SU-DHL-6 (cell line): ENCODE measurements around the gene PKNOX2.

Experiments
- H2AFZ ChIP-seq: fragments of 200-600 bp; sonication (generic); 2 replicates; pipeline ENCODE4 v1.6.1; 2014; ENCODE audit warnings: low read depth, mild to moderate bottlenecking, moderate library complexity, mixed read lengths, antibody characterized with exemption, low read length; ENCODE audit not compliant: severe bottlenecking
- H3F3A ChIP-seq: fragments of 200-600 bp; shearing (Covaris generic); 2 replicates; pipeline ENCODE4 v1.6.0; 2016; ENCODE audit warnings: antibody characterized with exemption, mild to moderate bottlenecking; ENCODE audit not compliant: insufficient read depth
- H3K27ac ChIP-seq: fragments of 200-600 bp; sonication (generic); 2 replicates; pipeline ENCODE4 v1.5.1; 2016; ENCODE audit warnings: low read depth, mild to moderate bottlenecking, low read length, moderate library complexity, mixed read lengths
- H3K27me3 ChIP-seq: fragments of 200-600 bp; sonication (generic), shearing (Covaris generic); 2 replicates; pipeline ENCODE4 v1.6.0; 2014; ENCODE audit warnings: mild to moderate bottlenecking, low read length
- H3K36me3 ChIP-seq: fragments of 200-600 bp; sonication (generic); 2 replicates; pipeline ENCODE4 v1.6.1; 2014; ENCODE audit warnings: mild to moderate bottlenecking, low read length, mixed read lengths
- H3K4me2 ChIP-seq: fragments of 300-600, 200-600 bp; shearing (Covaris generic), sonication (generic); 2 replicates; pipeline ENCODE4 v1.6.0; 2014; ENCODE audit warnings: low read length, low read depth, mild to moderate bottlenecking; ENCODE audit not compliant: poor library complexity, severe bottlenecking
- H3K4me3 ChIP-seq: fragments of 200-600 bp; sonication (generic); 2 replicates; pipeline ENCODE4 v1.5.1; 2014; ENCODE audit warnings: antibody characterized with exemption, low read length, mild to moderate bottlenecking, mixed read lengths; ENCODE audit not compliant: insufficient read depth, poor library complexity, severe bottlenecking
- H3K79me2 ChIP-seq: fragments of 200-600 bp; sonication (generic); 2 replicates; pipeline ENCODE4 v1.6.1; 2014; ENCODE audit warnings: mild to moderate bottlenecking, low read length, moderate library complexity; ENCODE audit not compliant: insufficient read depth
- H3K9ac ChIP-seq: fragments of 200-600 bp; sonication (generic); 2 replicates; pipeline ENCODE4 v1.7.0; 2014; ENCODE audit warnings: mild to moderate bottlenecking, low read length
- H3K9me2 ChIP-seq: fragments of 200-600 bp; sonication (generic); replicated peaks from 2 replicates; pipeline ENCODE4 v1.6.1; 2014; ENCODE audit warnings: low read length; ENCODE audit not compliant: insufficient read depth
- H3K9me3 ChIP-seq: fragments of 200-600 bp; sonication (generic); 2 replicates; pipeline ENCODE4 v1.6.1; 2014; ENCODE audit warnings: low read length, mixed read lengths; ENCODE audit not compliant: insufficient read depth
- H4K20me1 ChIP-seq: fragments of 200-600 bp; sonication (generic); 2 replicates; pipeline ENCODE4 v1.6.1; 2014; ENCODE audit warnings: low read depth, mild to moderate bottlenecking, antibody characterized with exemption, low read length, moderate library complexity, mixed read lengths
- CTCF ChIP-seq: fragments of 200-600 bp; sonication (generic); IDR thresholded peaks from one replicate; pipeline ENCODE4 v1.5.1; 2017; ENCODE audit warnings: antibody characterized with exemption, mild to moderate bottlenecking, low read length, moderate library complexity; ENCODE audit not compliant: insufficient read depth, poor library complexity, severe bottlenecking
- EZH2phosphoT487 ChIP-seq: fragments of 200-600 bp; sonication (generic), shearing (Covaris generic); conservative IDR thresholded peaks from 2 replicates; pipeline ENCODE4 v1.6.1; 2018; ENCODE audit warnings: mild to moderate bottlenecking, antibody characterized with exemption, low read length, moderate library complexity, mixed read lengths

The PKNOX2 gene

GRCh38 chr11:125350206-125351032 is 185.9 kb downstream of the PKNOX2 start:
- Histone ChIP-seq H3K9me2 (no peaks in the 10 kb centered on the region), H3K9me3 (no peaks in the 10 kb centered on the region), H3K4me3 (no peak overlapping the region), H3K4me2 (no peak overlapping the region), H3K36me3 (no peaks in the 10 kb centered on the region), H3K9ac (no peak overlapping the region), H3F3A (no peaks in the 10 kb centered on the region), H3K27ac (no peak overlapping the region), H4K20me1 (no peaks in the 10 kb centered on the region), H3K79me2 (no peaks in the 10 kb centered on the region), H2AFZ (no peak overlapping the region), H3K27me3 (no peaks in the 10 kb centered on the region)
- no peak for TF ChIP-seq EZH2phosphoT487
- TF ChIP-seq CTCF, result no peak

- no peaks in the 10 kb centered on the region for H3K36me3 ChIP-seq
- no peak overlapping the region for H3K4me3 ChIP-seq
- H2AFZ ChIP-seq, result no peak overlapping the region
- no peaks in the 10 kb centered on the region for H3K9me2 ChIP-seq
- no peak overlapping the region for H3K27ac ChIP-seq
- TF ChIP-seq CTCF (no peak), EZH2phosphoT487 (no peak)
- H3K79me2 ChIP-seq, result no peaks in the 10 kb centered on the region
- H3K9ac ChIP-seq, result no peak overlapping the region
- H3K9me3 ChIP-seq, result no peaks in the 10 kb centered on the region
- no peak overlapping the region for H3K4me2 ChIP-seq
- no peaks in the 10 kb centered on the region for H3F3A ChIP-seq
- H3K27me3 ChIP-seq, result no peaks in the 10 kb centered on the region
- no peaks in the 10 kb centered on the region for H4K20me1 ChIP-seq
Observed at GRCh38 chr11:125351033-125351867, 186.7 kb downstream of the PKNOX2 start.

- Histone ChIP-seq H3K79me2 (no peaks in the 10 kb centered on the region), H3K36me3 (no peaks in the 10 kb centered on the region), H3K27me3 (no peaks in the 10 kb centered on the region), H3K9me2 (no peaks in the 10 kb centered on the region), H3K9ac (no peak overlapping the region), H3K27ac (no peak overlapping the region), H2AFZ (no peak overlapping the region), H4K20me1 (no peaks in the 10 kb centered on the region), H3K4me2 (no peak overlapping the region), H3K9me3 (no peaks in the 10 kb centered on the region), H3K4me3 (no peak overlapping the region), H3F3A (no peaks in the 10 kb centered on the region)
- TF ChIP-seq EZH2phosphoT487 (no peak), CTCF (no peak)
Observed at GRCh38 chr11:125351868-125352250, 187.3 kb downstream of the PKNOX2 start.
